ENCODE results near the gene TPPP3. TPM values are rescaled to one million over a fixed set of nuclear protein-coding genes. Genes with fewer than 3 reads are reported as not detected.
"Not testable (repeated sequence)": the region's sequence is repeated elsewhere in the genome, so short reads cannot be mapped to it uniquely, and the experiment has no call there.

Gene TPPP3
- total and polyA plus RNA-seq, 2 donors (not counting 1 experiment from before 2014, with no cell fraction given), result 0.31 TPM; not detected in 1

DNA sequence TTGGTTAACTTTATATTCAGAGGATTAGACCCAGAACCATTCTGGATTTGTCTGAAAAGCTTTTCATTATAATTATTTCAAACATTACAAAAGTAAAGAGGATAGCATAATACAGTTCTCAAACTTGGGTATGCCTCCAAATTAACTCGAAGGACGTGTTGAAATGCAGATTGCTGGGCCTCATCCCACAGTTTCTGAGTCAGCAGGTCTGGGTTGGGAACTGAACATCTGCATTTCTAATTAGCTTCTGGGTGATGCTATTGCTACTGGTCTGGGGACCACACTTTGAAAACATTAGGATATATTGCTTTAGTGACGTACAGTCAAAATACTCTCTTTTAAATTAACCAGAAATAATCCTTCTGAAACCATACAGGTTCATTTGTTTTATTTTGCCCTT lies 10.0 kb downstream of the TPPP3 start:
- Histone ChIP-seq H3K4me1 (ENCODE audit: control insufficient read depth in 2 of 2, insufficient read depth in 2 of 2, low read length in 2 of 2) (no peaks in the 10 kb centered on the region), H3K4me2 (replicated peaks; ENCODE audit: low read depth, low read length, poor library complexity, severe bottlenecking) (no peak overlapping the region), H4K20me1 (ENCODE audit: control insufficient read depth, insufficient read depth, low read length, poor library complexity, severe bottlenecking) (no peaks in the 10 kb centered on the region), H3K4me3 (ENCODE audit: control extremely low read depth in 1 of 5, extremely low read depth in 1 of 5, insufficient read depth in 1 of 5, low read depth in 2 of 5, low read length in 4 of 5) (no peak overlapping the region), H3K9ac (ENCODE audit: low read length) (no peak overlapping the region), H3K27me3 (replicated peaks in 1 of 4; ENCODE audit: control extremely low read depth in 1 of 4, control insufficient read depth in 3 of 4, insufficient read depth in 4 of 4, low read length in 3 of 4) (no peaks in the 10 kb centered on the region), H3K79me2 (ENCODE audit: control insufficient read depth, insufficient read depth, low read length) (no peaks in the 10 kb centered on the region), H3K9me3 (ENCODE audit: control extremely low read depth in 1 of 3, control insufficient read depth in 2 of 3, insufficient read depth in 1 of 3, low read length in 2 of 3) (no peaks in the 10 kb centered on the region), H3K27ac (ENCODE audit: low read length in 2 of 2) (no peak overlapping the region), H3K36me3 (replicated peaks in 1 of 2; ENCODE audit: control extremely low read depth in 1 of 2, control insufficient read depth in 1 of 2, extremely low read depth in 1 of 2, insufficient read depth in 2 of 2, low read length in 1 of 2) (no peaks in the 10 kb centered on the region), H2AFZ (ENCODE audit: insufficient read depth, low read depth, low read length, poor library complexity, severe bottlenecking) (no peak overlapping the region)
- no peak overlapping the region for H3K27ac Mint-ChIP-seq
- no peaks in the 10 kb centered on the region for H3K9me3 Mint-ChIP-seq (ENCODE audit: insufficient read depth)
- no peaks in the 10 kb centered on the region for H3K27me3 Mint-ChIP-seq
- DNase-seq, result no peak
- ChIA-PET CTCF (no interaction called here), POLR2A (interaction anchor here (0.6 kb wide), 1 partner anchor 10 kb away, joined by 3 read pairs; the partner anchor contains the start of gene TPPP3)
- H3K4me3 Mint-ChIP-seq, result no peak overlapping the region
- no peak for ATAC-seq (ENCODE audit: low read depth)
- no peak for TF ChIP-seq EZH2 (IDR thresholded peaks at IDR 0.05; ENCODE audit: borderline replicate concordance, insufficient read depth, low read depth, low read length, poor library complexity, severe bottlenecking)
- TF ChIP-seq, protein P1, sequence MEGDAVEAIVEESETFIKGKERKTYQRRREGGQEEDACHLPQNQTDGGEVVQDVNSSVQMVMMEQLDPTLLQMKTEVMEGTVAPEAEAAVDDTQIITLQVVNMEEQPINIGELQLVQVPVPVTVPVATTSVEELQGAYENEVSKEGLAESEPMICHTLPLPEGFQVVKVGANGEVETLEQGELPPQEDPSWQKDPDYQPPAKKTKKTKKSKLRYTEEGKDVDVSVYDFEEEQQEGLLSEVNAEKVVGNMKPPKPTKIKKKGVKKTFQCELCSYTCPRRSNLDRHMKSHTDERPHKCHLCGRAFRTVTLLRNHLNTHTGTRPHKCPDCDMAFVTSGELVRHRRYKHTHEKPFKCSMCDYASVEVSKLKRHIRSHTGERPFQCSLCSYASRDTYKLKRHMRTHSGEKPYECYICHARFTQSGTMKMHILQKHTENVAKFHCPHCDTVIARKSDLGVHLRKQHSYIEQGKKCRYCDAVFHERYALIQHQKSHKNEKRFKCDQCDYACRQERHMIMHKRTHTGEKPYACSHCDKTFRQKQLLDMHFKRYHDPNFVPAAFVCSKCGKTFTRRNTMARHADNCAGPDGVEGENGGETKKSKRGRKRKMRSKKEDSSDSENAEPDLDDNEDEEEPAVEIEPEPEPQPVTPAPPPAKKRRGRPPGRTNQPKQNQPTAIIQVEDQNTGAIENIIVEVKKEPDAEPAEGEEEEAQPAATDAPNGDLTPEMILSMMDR (IDR thresholded peaks at IDR 0.05), result no peak
- H3K4me1 Mint-ChIP-seq, result no peaks in the 10 kb centered on the region
- intact Hi-C loops (cut with micrococcal nuclease), result no loop called here
- WGBS (ENCODE audit: insufficient coverage), result 87% methylated on average over 2 of the region's 3 CpGs

DNA sequence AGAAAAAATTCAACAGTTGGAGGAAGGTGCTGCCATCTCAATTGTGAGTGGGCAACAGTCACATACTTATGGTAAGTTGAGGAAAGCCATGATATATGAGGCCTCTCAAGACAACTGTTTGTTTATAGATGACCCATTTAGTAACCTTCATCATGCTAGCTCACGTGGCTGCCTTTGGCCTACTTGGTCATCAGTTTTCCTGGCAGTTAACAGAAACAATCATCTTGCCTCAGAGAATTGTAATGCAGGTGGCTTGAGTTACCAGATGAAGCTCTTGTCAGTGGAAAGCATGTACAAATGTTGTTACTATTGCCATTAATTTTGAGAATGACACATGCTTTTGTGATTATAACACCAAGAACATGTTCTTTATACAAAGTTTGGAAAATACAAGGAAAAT lies 14.7 kb downstream of the TPPP3 start:
- H3K4me1 Mint-ChIP-seq, result no peaks in the 10 kb centered on the region
- Histone ChIP-seq H3K79me2 (ENCODE audit: control insufficient read depth, insufficient read depth, low read length) (no peaks in the 10 kb centered on the region), H3K4me3 (ENCODE audit: control extremely low read depth in 1 of 5, extremely low read depth in 1 of 5, insufficient read depth in 1 of 5, low read depth in 2 of 5, low read length in 4 of 5) (no peak overlapping the region), H3K36me3 (replicated peaks in 1 of 2; ENCODE audit: control extremely low read depth in 1 of 2, control insufficient read depth in 1 of 2, extremely low read depth in 1 of 2, insufficient read depth in 2 of 2, low read length in 1 of 2) (no peaks in the 10 kb centered on the region), H3K4me1 (ENCODE audit: control insufficient read depth in 2 of 2, insufficient read depth in 2 of 2, low read length in 2 of 2) (no peaks in the 10 kb centered on the region), H3K27ac (ENCODE audit: low read length in 2 of 2) (no peak overlapping the region), H4K20me1 (ENCODE audit: control insufficient read depth, insufficient read depth, low read length, poor library complexity, severe bottlenecking) (no peaks in the 10 kb centered on the region), H3K27me3 (replicated peaks in 1 of 4; ENCODE audit: control extremely low read depth in 1 of 4, control insufficient read depth in 3 of 4, insufficient read depth in 4 of 4, low read length in 3 of 4) (no peaks in the 10 kb centered on the region), H3K9ac (ENCODE audit: low read length) (no peak overlapping the region), H3K9me3 (ENCODE audit: control extremely low read depth in 1 of 3, control insufficient read depth in 2 of 3, insufficient read depth in 1 of 3, low read length in 2 of 3) (no peaks in the 10 kb centered on the region), H3K4me2 (replicated peaks; ENCODE audit: low read depth, low read length, poor library complexity, severe bottlenecking) (no peak overlapping the region), H2AFZ (ENCODE audit: insufficient read depth, low read depth, low read length, poor library complexity, severe bottlenecking) (no peak overlapping the region)
- no peak for ATAC-seq (ENCODE audit: low read depth)
- no peaks in the 10 kb centered on the region for H3K9me3 Mint-ChIP-seq (ENCODE audit: insufficient read depth)
- no peak for DNase-seq
- no peak overlapping the region for H3K4me3 Mint-ChIP-seq
- intact Hi-C loops (cut with micrococcal nuclease), result no loop called here
- TF ChIP-seq, protein P1 (IDR thresholded peaks at IDR 0.05), result no peak
- no peak for TF ChIP-seq EZH2 (IDR thresholded peaks at IDR 0.05; ENCODE audit: borderline replicate concordance, insufficient read depth, low read depth, low read length, poor library complexity, severe bottlenecking)
- ChIA-PET POLR2A (no interaction called here), CTCF (interaction anchor here (1.0 kb wide), 1 partner anchor 28 kb away, joined by 3 read pairs; no protein-coding TSS in a partner anchor)
- WGBS (ENCODE audit: insufficient coverage), result no CpG with 5 or more reads among the region's 1 CpG
- peaks cover 3% of the 10 kb centered on the region for H3K27me3 Mint-ChIP-seq
- no peak overlapping the region for H3K27ac Mint-ChIP-seq

DNA sequence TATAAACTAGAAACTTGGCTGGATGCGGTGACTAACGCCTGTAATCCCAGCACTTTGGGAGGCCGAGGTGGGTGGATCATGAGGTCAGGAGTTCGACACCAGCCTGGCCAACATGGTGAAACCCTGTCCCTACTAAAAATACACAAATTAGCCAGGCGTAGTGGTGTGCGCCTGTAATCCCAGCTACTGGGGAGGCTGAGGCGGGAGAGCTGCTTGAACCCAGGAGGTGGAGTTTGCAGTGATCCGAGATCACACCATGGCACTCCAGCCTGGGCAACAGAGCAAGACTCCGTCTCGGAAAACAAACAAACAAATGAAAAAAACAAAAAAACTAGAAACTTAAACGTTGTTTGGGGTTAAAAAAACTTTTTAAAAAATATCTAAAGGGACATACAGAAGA lies 17.3 kb downstream of the TPPP3 start:
- CTCF ChIA-PET, result interaction anchor here (1.1 kb wide), 1 partner anchor 11 kb away, joined by 4 read pairs; no protein-coding TSS in a partner anchor
- 89% methylated on average over 3 of the region's 11 CpGs for WGBS (ENCODE audit: insufficient coverage)

More for the DNA sequence above, 17.3 kb downstream of the TPPP3 start:
- H3K4me3 ChIP-seq (ENCODE audit: control extremely low read depth in 1 of 5, extremely low read depth in 1 of 5, insufficient read depth in 1 of 5, low read depth in 2 of 5, low read length in 4 of 5); H3K27ac Mint-ChIP-seq; H3K27ac ChIP-seq (ENCODE audit: low read length in 2 of 2); H3K4me2 ChIP-seq (replicated peaks; ENCODE audit: low read depth, low read length, poor library complexity, severe bottlenecking); DNase-seq; ATAC-seq (ENCODE audit: low read depth); H3K27me3 Mint-ChIP-seq; H3K4me3 Mint-ChIP-seq; H2AFZ ChIP-seq (ENCODE audit: insufficient read depth, low read depth, low read length, poor library complexity, severe bottlenecking); H3K9ac ChIP-seq (ENCODE audit: low read length); POLR2A ChIA-PET; intact Hi-C loops (cut with micrococcal nuclease); H3K4me1 ChIP-seq (ENCODE audit: control insufficient read depth in 2 of 2, insufficient read depth in 2 of 2, low read length in 2 of 2); H3K4me1 Mint-ChIP-seq; H3K36me3 ChIP-seq (replicated peaks in 1 of 2; ENCODE audit: control extremely low read depth in 1 of 2, control insufficient read depth in 1 of 2, extremely low read depth in 1 of 2, insufficient read depth in 2 of 2, low read length in 1 of 2); H3K27me3 ChIP-seq (replicated peaks in 1 of 4; ENCODE audit: control extremely low read depth in 1 of 4, control insufficient read depth in 3 of 4, insufficient read depth in 4 of 4, low read length in 3 of 4); H3K9me3 Mint-ChIP-seq (ENCODE audit: insufficient read depth); H3K9me3 ChIP-seq (ENCODE audit: control extremely low read depth in 1 of 3, control insufficient read depth in 2 of 3, insufficient read depth in 1 of 3, low read length in 2 of 3); H3K79me2 ChIP-seq (ENCODE audit: control insufficient read depth, insufficient read depth, low read length); H4K20me1 ChIP-seq (ENCODE audit: control insufficient read depth, insufficient read depth, low read length, poor library complexity, severe bottlenecking): not testable (repeated sequence)

Data from B cell (primary cell).